GM21786 (cell line): ENCODE results near the gene PRKN.
"Not testable (repeated sequence)": the region's sequence is repeated elsewhere in the genome, so short reads cannot be mapped to it uniquely, and the experiment has no call there.

Experiments
- ATAC-seq: cut with Tn5 transposase; IDR thresholded peaks from one replicate; pipeline ENCODE4 v1.9.1; 2021; ENCODE audit not compliant: unreplicated experiment

Gene PRKN

GRCh38 chr6:162541019-162541601 is 186.5 kb downstream of the PRKN start:
- no peak for ATAC-seq

DNA sequence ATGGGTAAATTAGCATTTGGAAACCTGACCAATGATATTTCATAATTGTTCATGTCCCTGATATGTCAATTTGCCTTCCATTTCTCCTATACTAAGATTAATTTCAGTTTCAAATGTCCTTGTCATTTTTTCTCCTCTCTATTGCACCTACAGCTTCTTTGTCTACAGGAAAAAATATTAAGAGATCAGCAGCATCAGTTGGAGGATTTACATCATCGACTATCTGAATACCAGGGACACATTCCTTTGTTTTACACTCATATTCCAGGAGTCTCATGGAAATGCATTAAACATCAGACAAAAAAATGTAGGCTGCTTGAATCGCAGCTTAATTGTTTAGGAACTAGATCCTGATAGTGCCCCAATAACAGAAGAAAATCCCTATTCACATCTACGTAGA is 188.2 kb downstream of the PRKN start:
- ATAC-seq = no peak

- ATAC-seq = no peak
Observed at GRCh38 chr6:162538643-162539064, 188.9 kb downstream of the PRKN start.

- ATAC-seq = no peak
Observed at GRCh38 chr6:162533009-162533400, 194.6 kb downstream of the PRKN start.

- no peak for ATAC-seq
Observed at GRCh38 chr6:162532283-162533008, 195.1 kb downstream of the PRKN start.

DNA sequence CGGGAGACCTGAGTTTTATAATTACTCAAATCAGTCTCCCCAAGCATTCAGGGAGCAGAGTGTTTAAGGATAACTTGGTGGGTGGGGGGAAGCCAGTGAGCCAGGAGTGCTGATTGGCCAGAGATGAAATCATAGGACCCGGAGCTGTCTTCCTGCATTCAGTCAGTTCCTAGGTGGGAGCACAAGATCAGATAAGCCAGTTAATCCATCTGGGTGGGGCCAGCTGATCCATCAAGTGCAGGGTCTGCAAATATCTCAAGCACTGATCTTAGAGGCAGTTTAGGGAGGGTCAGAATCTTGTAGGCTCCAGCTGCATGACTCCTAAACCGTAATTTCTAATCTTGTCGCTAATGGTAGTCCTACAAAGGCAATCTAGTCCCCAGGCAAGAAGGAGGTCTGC is 196.2 kb downstream of the PRKN start:
- ATAC-seq = not testable (repeated sequence)

- ATAC-seq = no peak
Observed at GRCh38 chr6:162528538-162528937, 199.0 kb downstream of the PRKN start.

- ATAC-seq = no peak
Observed at GRCh38 chr6:162526960-162527359, 200.6 kb downstream of the PRKN start.

DNA sequence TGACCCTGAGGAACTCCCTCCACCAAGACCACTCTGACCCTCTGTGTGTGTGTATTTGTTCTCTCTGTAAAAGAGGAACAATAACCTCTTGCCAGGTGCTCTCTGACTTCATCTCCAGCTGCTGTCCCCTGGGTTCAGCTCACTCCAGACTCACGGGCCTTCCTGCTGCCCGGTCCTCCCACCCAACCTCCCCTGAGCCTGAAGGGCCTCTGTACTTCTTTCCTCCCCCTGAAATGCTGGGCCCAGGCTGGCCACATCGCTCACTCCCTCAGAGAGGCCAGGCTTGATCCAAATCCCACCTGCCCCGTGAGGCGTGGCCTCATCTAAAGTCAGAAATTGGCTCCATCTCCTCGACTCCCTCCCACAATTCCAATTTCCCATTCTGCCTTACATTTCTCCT is 202.4 kb downstream of the PRKN start:
- no peak for ATAC-seq

- ATAC-seq = no peak
Observed at GRCh38 chr6:162512744-162513143, 214.8 kb downstream of the PRKN start.

DNA sequence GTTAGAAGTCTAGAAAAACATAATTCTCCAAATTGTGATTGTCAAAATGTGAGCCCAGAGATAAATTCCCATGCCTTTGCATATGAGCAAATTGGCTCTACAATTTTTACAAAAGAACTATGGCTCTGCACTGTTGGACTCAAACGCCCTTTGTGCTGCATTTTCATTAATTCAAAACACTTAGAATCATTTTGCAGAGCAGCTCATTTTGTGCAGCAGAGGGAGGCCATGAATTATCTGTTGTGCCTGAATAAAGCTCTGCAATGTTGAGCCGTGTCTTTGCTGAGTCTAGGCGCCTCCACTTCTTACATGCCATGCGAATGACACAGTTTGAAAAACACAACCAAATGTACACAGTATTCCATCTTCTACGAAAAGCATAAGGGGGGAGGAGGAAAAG is 230.2 kb downstream of the PRKN start:
- no peak for ATAC-seq

DNA sequence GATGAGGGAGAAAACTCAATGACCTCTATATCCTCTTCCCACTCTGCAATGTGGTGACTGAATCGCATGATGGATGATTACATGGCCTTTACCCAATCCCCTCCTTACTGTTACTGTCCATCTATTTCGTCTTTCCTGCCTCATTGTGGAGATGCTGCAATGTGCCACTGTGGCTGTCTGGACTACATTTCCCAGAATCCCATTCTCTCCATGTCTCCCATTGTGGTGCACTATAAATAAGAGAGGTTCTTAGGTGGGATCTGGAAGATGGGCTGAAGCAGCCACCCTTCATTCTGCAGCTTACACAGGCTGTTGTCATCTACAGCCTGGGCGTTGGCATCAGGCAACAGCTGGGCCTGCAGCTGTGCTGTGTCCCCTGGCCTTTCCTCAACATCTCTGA is 233.6 kb downstream of the PRKN start:
- no peak for ATAC-seq

DNA sequence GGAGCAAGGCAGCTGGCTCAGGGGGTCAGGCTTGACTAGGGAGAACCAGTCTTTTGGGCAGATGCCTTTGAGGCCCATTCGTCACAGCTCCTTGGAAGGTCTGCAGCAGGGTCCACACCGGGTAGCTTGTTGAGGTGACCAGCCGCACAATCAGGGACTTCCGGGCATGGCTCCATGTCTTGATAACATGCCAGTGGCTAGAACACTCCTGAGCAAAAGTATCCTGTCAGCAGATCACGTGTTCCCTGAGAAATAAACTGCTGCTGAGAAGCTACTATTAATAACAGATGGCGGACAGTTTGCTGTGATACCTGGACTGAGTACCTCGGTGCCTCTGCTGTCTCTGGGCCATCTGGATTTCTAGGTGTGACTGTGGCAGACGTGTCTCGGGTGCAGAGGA is 235.9 kb downstream of the PRKN start:
- no peak for ATAC-seq

GRCh38 chr6:162489101-162489976 is 238.2 kb downstream of the PRKN start:
- no peak for ATAC-seq

- no peak for ATAC-seq
Observed at GRCh38 chr6:162488444-162488843, 239.1 kb downstream of the PRKN start.

DNA sequence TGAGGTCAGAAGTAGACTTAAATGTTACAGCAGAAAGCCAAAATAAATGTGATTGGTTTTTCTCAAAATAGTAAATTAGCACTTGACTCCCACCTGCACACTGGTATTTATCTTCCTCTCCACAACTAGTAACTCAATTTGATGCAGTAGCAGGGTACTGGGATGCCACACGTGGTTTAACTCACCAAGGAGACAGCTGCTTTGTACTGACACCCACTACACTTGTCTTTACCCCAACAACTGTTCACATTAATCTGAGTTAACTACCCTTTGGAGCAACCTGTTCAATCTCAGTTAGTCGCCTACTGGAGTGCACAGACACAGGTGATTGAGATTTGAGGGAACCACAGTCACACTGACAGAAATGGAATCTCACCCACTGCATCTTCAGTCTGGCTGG is 242.1 kb downstream of the PRKN start:
- ATAC-seq = no peak

GRCh38 chr6:162481938-162482337 is 245.6 kb downstream of the PRKN start:
- no peak for ATAC-seq

- no peak for ATAC-seq
Observed at GRCh38 chr6:162481320-162481719, 246.2 kb downstream of the PRKN start.

DNA sequence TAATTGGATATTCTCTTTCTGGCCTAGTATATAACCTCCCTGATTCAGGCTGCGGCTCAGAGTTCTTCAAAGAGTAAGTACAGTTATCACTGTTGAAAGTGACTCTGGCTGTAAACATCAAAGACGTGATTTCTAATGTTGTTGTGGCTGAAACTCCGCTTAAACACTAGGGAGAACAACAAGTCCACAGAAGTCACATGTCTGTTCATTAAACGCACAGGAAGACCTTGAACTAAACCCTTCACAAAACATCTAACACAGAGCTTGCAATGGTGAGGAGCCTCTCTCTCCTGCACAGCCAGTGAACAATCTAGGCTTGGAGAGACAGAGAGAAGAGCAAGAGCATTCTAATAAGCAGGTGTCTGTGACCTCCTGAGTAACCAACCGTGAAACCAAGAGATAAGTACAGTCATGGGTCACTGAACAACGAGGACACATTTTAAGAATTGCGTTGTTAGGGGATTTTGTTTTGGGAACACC is 249.3 kb downstream of the PRKN start:
- no peak for ATAC-seq

DNA sequence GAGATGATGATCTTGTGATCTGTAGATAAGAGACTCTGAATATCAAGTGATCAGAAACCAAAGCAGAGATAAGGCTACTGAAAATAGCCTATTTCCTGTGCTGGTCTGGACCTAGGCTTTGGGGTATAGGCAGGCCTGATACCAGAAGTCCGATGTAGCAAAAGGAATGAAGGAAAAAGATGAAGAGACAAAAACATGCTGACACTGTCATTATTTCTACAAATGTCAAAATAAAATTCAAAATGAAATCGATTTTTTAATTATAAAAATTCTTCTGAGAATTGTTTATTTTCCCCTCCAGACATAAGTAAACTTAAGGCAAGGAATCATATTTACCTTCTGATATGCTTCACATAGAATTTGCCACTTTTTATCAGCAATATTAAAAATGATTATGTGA is 252.8 kb downstream of the PRKN start:
- ATAC-seq = no peak

- ATAC-seq = no peak
Observed at GRCh38 chr6:162471842-162472241, 255.7 kb downstream of the PRKN start.

DNA sequence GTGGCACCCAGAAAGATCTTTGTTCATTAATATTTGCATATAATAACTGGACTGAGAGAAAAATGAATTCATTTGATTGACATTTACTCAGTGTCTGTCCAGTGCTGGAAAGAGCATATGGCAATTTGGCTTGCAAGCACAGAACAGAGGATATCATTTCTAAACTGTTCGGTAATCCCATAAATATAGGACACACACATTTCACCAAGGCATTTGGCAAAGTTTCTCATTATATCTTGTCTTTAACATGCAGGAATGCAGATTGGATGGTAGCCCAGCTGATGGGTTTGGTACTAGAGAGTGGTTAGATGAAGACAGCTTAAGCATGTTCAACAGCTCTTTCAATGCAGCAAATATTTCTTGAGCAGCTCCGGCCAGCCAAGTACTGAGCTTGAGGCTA is 259.2 kb downstream of the PRKN start:
- no peak for ATAC-seq
